GM21390 (cell line): ENCODE results near the gene GSTP1.
"Not testable (repeated sequence)": the region's sequence is repeated elsewhere in the genome, so short reads cannot be mapped to it uniquely, and the experiment has no call there.

Source experiments
- ATAC-seq: cut with Tn5 transposase; IDR thresholded peaks from one replicate; pipeline ENCODE4 v1.9.1; 2021; ENCODE audit not compliant: unreplicated experiment

The GSTP1 gene

GRCh38 chr11:67583247-67584204 lies at the start of gene GSTP1:
GSTP1 (plus strand) TSS chr11:67583812; CDS start chr11:67583844, 32 bp downstream.
- ATAC-seq: peak; percentile 57

- no peak for ATAC-seq
Measured at GRCh38 chr11:67534070-67534679, 49.4 kb upstream of the GSTP1 start.

GRCh38 chr11:67535561-67535960 lies 48.1 kb upstream of the GSTP1 start:
- no peak for ATAC-seq

GRCh38 chr11:67538306-67538705 lies 45.3 kb upstream of the GSTP1 start:
- no peak for ATAC-seq

- ATAC-seq: no peak
Measured at GRCh38 chr11:67538823-67539505, 44.6 kb upstream of the GSTP1 start.

- no peak for ATAC-seq
Measured at GRCh38 chr11:67539550-67539949, 44.1 kb upstream of the GSTP1 start.

GRCh38 chr11:67541198-67541597 lies 42.4 kb upstream of the GSTP1 start:
- no peak for ATAC-seq

- ATAC-seq: no peak
Measured at GRCh38 chr11:67542169-67542568, 41.4 kb upstream of the GSTP1 start.

- ATAC-seq: no peak
Measured at GRCh38 chr11:67542971-67543370, 40.6 kb upstream of the GSTP1 start.

GRCh38 chr11:67543585-67543984 lies 40.0 kb upstream of the GSTP1 start:
- ATAC-seq: no peak

GRCh38 chr11:67544616-67545242 lies 38.9 kb upstream of the GSTP1 start:
- ATAC-seq: no peak

- ATAC-seq: no peak
Measured at GRCh38 chr11:67545280-67545679, 38.3 kb upstream of the GSTP1 start.

- ATAC-seq: not testable (repeated sequence)
Measured at GRCh38 chr11:67548112-67548511, 35.5 kb upstream of the GSTP1 start.

- no peak for ATAC-seq
Measured at GRCh38 chr11:67548555-67549110, 35.0 kb upstream of the GSTP1 start.

- no peak for ATAC-seq
Measured at GRCh38 chr11:67551127-67551526, 32.5 kb upstream of the GSTP1 start.

GRCh38 chr11:67551697-67552096 lies 31.9 kb upstream of the GSTP1 start:
- ATAC-seq: not testable (repeated sequence)

GRCh38 chr11:67556244-67556643 lies 27.4 kb upstream of the GSTP1 start:
- ATAC-seq: no peak

- no peak for ATAC-seq
Measured at GRCh38 chr11:67558084-67558772, 25.4 kb upstream of the GSTP1 start.

GRCh38 chr11:67561971-67562619 lies 21.5 kb upstream of the GSTP1 start:
- ATAC-seq: peak; percentile 75
